Stimulated activated CD8-positive, alpha-beta memory T cell treated with anti-CD3 and anti-CD28 coated beads, Interleukin-15, amount 100 ng/mL, for 24 hours (primary cell): ENCODE data around the gene RIPOR2.
A peak's percentile ranks its signal among the peaks of the same experiment; 100 is the strongest.
"Not testable (repeated sequence)": the region's sequence is repeated elsewhere in the genome, so short reads cannot be mapped to it uniquely, and the experiment has no call there.

Experiments used
- DNase-seq: peaks from one replicate; pipeline ENCODE4 v3.0.0-alpha.2; 2020; ENCODE audit warnings: low read depth

Gene RIPOR2

GRCh38 chr6:24798740-24799540, 136.8 kb downstream of the RIPOR2 start, which contains the start of gene ARMH2:
Gene ARMH2, minus strand, starts transcription at chr6:24798917. Its CDS starts 60 bp downstream, at chr6:24798857.
- DNase-seq, result no peak

- no peak for DNase-seq
Measured at GRCh38 chr6:24797596-24798216, 138.1 kb downstream of the RIPOR2 start.

GRCh38 chr6:24796616-24797290, 139.0 kb downstream of the RIPOR2 start:
- DNase-seq, result no peak

- no peak for DNase-seq
Measured at GRCh38 chr6:24795106-24795505, 140.7 kb downstream of the RIPOR2 start.

- no peak for DNase-seq
Measured at GRCh38 chr6:24788031-24788665, 147.6 kb downstream of the RIPOR2 start.

- no peak for DNase-seq
Measured at GRCh38 chr6:24780206-24780605, 155.6 kb downstream of the RIPOR2 start.

GRCh38 chr6:24779416-24780016, 156.2 kb downstream of the RIPOR2 start:
- no peak for DNase-seq

- no peak for DNase-seq
Measured at GRCh38 chr6:24778878-24779277, 156.9 kb downstream of the RIPOR2 start.

- no peak for DNase-seq
Measured at GRCh38 chr6:24778121-24778520, 157.6 kb downstream of the RIPOR2 start.

- DNase-seq, result no peak
Measured at GRCh38 chr6:24777227-24777626, 158.5 kb downstream of the RIPOR2 start.

- DNase-seq, result no peak
Measured at GRCh38 chr6:24775520-24776058, 160.2 kb downstream of the RIPOR2 start.

- peak; percentile 95 for DNase-seq
Measured at GRCh38 chr6:24774696-24775519, 160.9 kb downstream of the RIPOR2 start, which contains the start of gene GMNN. Gene GMNN, plus strand, starts transcription at chr6:24774937. Its CDS starts 2,310 bp downstream, at chr6:24777247.

- DNase-seq, result no peak
Measured at GRCh38 chr6:24768361-24768760, 167.4 kb downstream of the RIPOR2 start.

GRCh38 chr6:24766680-24767462, 168.9 kb downstream of the RIPOR2 start:
- no peak for DNase-seq

GRCh38 chr6:24765968-24766367, 169.8 kb downstream of the RIPOR2 start:
- not testable (repeated sequence) for DNase-seq

- DNase-seq, result not testable (repeated sequence)
Measured at GRCh38 chr6:24764833-24765828, 170.6 kb downstream of the RIPOR2 start.

GRCh38 chr6:24763578-24763977, 172.2 kb downstream of the RIPOR2 start:
- no peak for DNase-seq

- no peak for DNase-seq
Measured at GRCh38 chr6:24761851-24762250, 173.9 kb downstream of the RIPOR2 start.
